Esophagus squamous epithelium (tissue), 5 donors: ENCODE measurements around the gene CLASRP. TPM values are rescaled to one million over a fixed set of nuclear protein-coding genes. Genes with fewer than 3 reads are reported as not detected.

Source experiments
- DNase-seq: peaks from one replicate; lab custom pipeline; 2025; lab: John Stamatoyannopoulos, UW
- H3K27ac ChIP-seq, 4 donors: fragments of 200-600 bp; sonication (generic); one replicate each; pipeline ENCODE4 v1.5.1; 2016 to 2019; ENCODE audit warnings: mild to moderate bottlenecking in 1 of 4
- H3K27me3 ChIP-seq, 4 donors: fragments of 200-600 bp; sonication (generic); 1 replicate in 3 of 4; 2 replicates in 1 of 4; pipeline versions ENCODE4 v1.5.1 to v1.6.0; 2017 to 2021; ENCODE audit warnings: antibody characterized with exemption in 1 of 4
- H3K36me3 ChIP-seq, 3 donors: fragments of 200-600 bp; sonication (generic); one replicate each; pipeline ENCODE4 v1.5.1; 2016 to 2019
- H3K4me1 ChIP-seq, 3 donors: fragments of 200-600 bp; sonication (generic); one replicate each; pipeline ENCODE4 v1.5.1; 2017 to 2019
- H3K4me3 ChIP-seq, 4 donors: fragments of 200-600 bp; sonication (generic); 1 replicate in 3 of 4; 2 replicates in 1 of 4; pipeline ENCODE4 v1.5.1; 2016 to 2019; ENCODE audit warnings: mild to moderate bottlenecking in 2 of 4, moderate library complexity in 1 of 4
- H3K9me3 ChIP-seq, 3 donors: fragments of 200-600 bp; sonication (generic); one replicate each; pipeline ENCODE4 v1.5.1; 2016 to 2019
- CTCF ChIP-seq, 6 experiments: fragments of 450-650 bp in 4 of 6; fragments of 200-600 bp in 2 of 6; sonication (generic) in 2 of 6; IDR thresholded peaks; one replicate each; pipeline ENCODE4 v1.5.1; 2016 to 2019; ENCODE audit warnings: antibody characterized with exemption in 6 of 6, mild to moderate bottlenecking in 4 of 6, moderate library complexity in 4 of 6
- POLR2A ChIP-seq, 4 donors: fragments of 450-650 bp; IDR thresholded peaks; one replicate each; pipeline ENCODE4 v1.6.1; 2017; ENCODE audit warnings: antibody characterized with exemption in 4 of 4, mild to moderate bottlenecking in 4 of 4, moderate library complexity in 3 of 4
- WGBS, 2 donors: methylation state at CpG; one replicate each; pipeline ENCODE4 v1.1.5; 2018; 5-methylcytosine and 5-hydroxymethylcytosine counted together
- intact Hi-C: fragments of 100-400 bp; cut with DNase I; formaldehyde crosslinking; loops from one replicate; pipeline ENCODE4 v1.15.0; 2022
- total RNA-seq, 4 donors: library from RNA; depleted of rRNA; stranded (reverse); fragments of >200 nt; gene quantifications; one replicate each; pipeline ENCODE4 v1.1.0, GENCODE V29; 2016
- donor health status: DM: yes; HTN: yes; CAD: no.

CLASRP gene
- total RNA-seq, 4 donors from 2014 or later = 46.4 to 122 (median 64.0) TPM

- Histone ChIP-seq H3K27me3 (no peaks in the 10 kb centered on the region), H3K4me3 (peak overlapping the region in 2 of 4 donors; percentile 3 to 19), H3K27ac (peak overlapping the region in 3 of 4 donors; percentile 66 to 95 (median 77)), H3K9me3 (no peaks in the 10 kb centered on the region), H3K36me3 (peaks cover 17 to 53% (median 40%) of the 10 kb centered on the region in 3 donors), H3K4me1 (peaks cover 44 to 100% (median 62%) of the 10 kb centered on the region in 3 donors)
- 12 to 52% methylated on average over 2 of the region's 34 CpGs for WGBS, 2 donors
- TF ChIP-seq CTCF (IDR thresholded peaks at IDR 0.05) (no peak), POLR2A (IDR thresholded peaks at IDR 0.05) (no peak)
- intact Hi-C loops = no loop called here
- no peak for DNase-seq
Measured at GRCh38 chr19:45071969-45072790, 33.3 kb downstream of the CLASRP start.

GRCh38 chr19:45074744-45075300, 36.0 kb downstream of the CLASRP start:
- Histone ChIP-seq H3K4me1 (peaks cover 52 to 92% (median 60%) of the 10 kb centered on the region in 3 donors), H3K27ac (peak overlapping the region; percentile 82 to 95 (median 90)), H3K36me3 (peaks cover 8 to 26% (median 17%) of the 10 kb centered on the region in 3 donors), H3K27me3 (no peaks in the 10 kb centered on the region), H3K9me3 (no peaks in the 10 kb centered on the region), H3K4me3 (peak overlapping the region; percentile 55 to 83 (median 80))
- TF ChIP-seq CTCF (IDR thresholded peaks at IDR 0.05) = no peak
- no peak for TF ChIP-seq POLR2A (IDR thresholded peaks at IDR 0.05)
- WGBS, 2 donors = 46 to 65% methylated on average over 5 to 10 of the region's 11 CpGs
- DNase-seq = no peak
- intact Hi-C loops = no loop called here

GRCh38 chr19:45075301-45076028, 36.6 kb downstream of the CLASRP start:
- H3K9me3 ChIP-seq = no peaks in the 10 kb centered on the region
- DNase-seq = peak; percentile 83
- no peaks in the 10 kb centered on the region for H3K27me3 ChIP-seq
- WGBS, 2 donors = 0 to 5% methylated on average over 7 to 10 of the region's 26 CpGs
- intact Hi-C loops = no loop called here
- peaks cover 56 to 92% (median 62%) of the 10 kb centered on the region in 3 donors for H3K4me1 ChIP-seq
- peaks cover 8 to 20% (median 11%) of the 10 kb centered on the region in 3 donors for H3K36me3 ChIP-seq
- peak overlapping the region; percentile 82 to 95 (median 90) for H3K27ac ChIP-seq
- H3K4me3 ChIP-seq = peak overlapping the region; percentile 55 to 83 (median 80)
- TF ChIP-seq CTCF (IDR thresholded peaks at IDR 0.05) = no peak
- peak in 1 of 4 donors; percentile 68 for TF ChIP-seq POLR2A (IDR thresholded peaks at IDR 0.05)

- intact Hi-C loops = no loop called here
- H3K36me3 ChIP-seq = peaks cover 6 to 17% (median 8%) of the 10 kb centered on the region in 3 donors
- H3K27ac ChIP-seq = peak within 1 kb of the TSS; percentile 82 to 95 (median 90)
- H3K9me3 ChIP-seq = no peaks in the 10 kb centered on the region
- H3K4me3 ChIP-seq = peak within 1 kb of the TSS; percentile 55 to 83 (median 80)
- H3K27me3 ChIP-seq = no peaks in the 10 kb centered on the region
- TF ChIP-seq CTCF (IDR thresholded peaks at IDR 0.05) = no peak
- TF ChIP-seq POLR2A (IDR thresholded peaks at IDR 0.05) = peak in 3 of 4 donors; percentile 24 to 90 (median 56)
- peak; percentile 26 for DNase-seq
- H3K4me1 ChIP-seq = peaks cover 51 to 92% (median 56%) of the 10 kb centered on the region in 3 donors
- 6% methylated on average over 17 to 20 of the region's 81 CpGs for WGBS, 2 donors
Measured at GRCh38 chr19:45076029-45076850, 37.4 kb downstream of the CLASRP start, which contains the start of gene ZNF296. TSS of gene ZNF296 (minus strand) at chr19:45076478. CDS start at chr19:45076373, 105 bp downstream.
